Sigmoid colon (tissue), 7 donors: ENCODE measurements around the gene CDK4. TPM values are rescaled to one million over a fixed set of nuclear protein-coding genes. Genes with fewer than 3 reads are reported as not detected.
A peak's percentile ranks its signal among the peaks of the same experiment; 100 is the strongest.

Experiments
- DNase-seq: peaks from one replicate; pipeline ENCODE4 v3.0.0-alpha.2; 2019
- H3K27ac ChIP-seq, 4 donors: fragments of 200-600 bp; sonication (generic); one replicate each; pipeline ENCODE4 v1.5.1; 2016 to 2019; ENCODE audit warnings: mild to moderate bottlenecking in 1 of 4
- H3K27me3 ChIP-seq, 3 donors: fragments of 200-600 bp; sonication (generic); one replicate each; pipeline ENCODE4 v1.5.1; 2019; ENCODE audit warnings: mild to moderate bottlenecking in 1 of 3
- H3K36me3 ChIP-seq, 4 donors: fragments of 200-600 bp; sonication (generic); one replicate each; pipeline ENCODE4 v1.5.1; 2016 to 2019
- H3K4me1 ChIP-seq, 4 donors: fragments of 200-600 bp; sonication (generic); one replicate each; pipeline ENCODE4 v1.5.1; 2017 to 2019
- H3K4me3 ChIP-seq, 4 donors: fragments of 200-600 bp; sonication (generic); one replicate each; pipeline ENCODE4 v1.5.1; 2017 to 2019; ENCODE audit warnings: mild to moderate bottlenecking in 2 of 4, moderate library complexity in 1 of 4
- H3K9me3 ChIP-seq, 4 donors: fragments of 200-600 bp in 3 of 4; sonication (generic) in 3 of 4; one replicate each; pipeline versions ENCODE4 v1.5.1 to v1.6.1; 2013 to 2019
- EP300 ChIP-seq, 4 donors: sonication (generic); formaldehyde crosslinking; IDR thresholded peaks; one replicate each; pipeline ENCODE4 v1.6.1; 2017; ENCODE audit warnings: antibody characterized with exemption in 4 of 4
- POLR2A ChIP-seq, 2 donors: fragments of 450-650 bp; IDR thresholded peaks; one replicate each; pipeline ENCODE4 v1.6.1; 2016; ENCODE audit warnings: antibody characterized with exemption in 2 of 2, mild to moderate bottlenecking in 2 of 2, moderate library complexity in 2 of 2
- POLR2AphosphoS5 ChIP-seq, 4 donors: sonication (generic); formaldehyde crosslinking; IDR thresholded peaks; one replicate each; pipeline ENCODE4 v1.6.1; 2017; ENCODE audit warnings: antibody characterized with exemption in 4 of 4
- WGBS, 2 donors: extraction: QIAGEN DNeasy Blood & Tissue Kit; methylation state at CpG; one replicate each; pipeline ENCODE4 v1.1.7; 2013; 5-methylcytosine and 5-hydroxymethylcytosine counted together
- intact Hi-C: fragments of 100-400 bp; cut with DNase I; formaldehyde crosslinking; loops from one replicate; pipeline ENCODE4 v1.15.1; 2023
- polyA plus RNA-seq, 3 donors: library from polyadenylated mRNA; stranded (reverse); fragments of 200-250 nt; gene quantifications; one replicate each; pipeline ENCODE4 v1.2.3, GENCODE V29; 2013
- total RNA-seq, 4 donors: library from RNA; depleted of rRNA; stranded (reverse); fragments of >200 nt; gene quantifications; one replicate each; pipeline ENCODE4 v1.1.0, GENCODE V29; 2016
- TF ChIP-seq, protein P1 (sequence below), 4 experiments: fragments of 450-650 bp in 3 of 4; fragments of 200-600 bp in 1 of 4; IDR thresholded peaks; one replicate each; pipeline ENCODE4 v1.5.1; 2016 to 2019; ENCODE audit warnings: antibody characterized with exemption in 4 of 4, mild to moderate bottlenecking in 3 of 4, moderate library complexity in 2 of 4
- donor health status: healthy with polysubstance abuse.
- donor health status: Bipolar disorder and iron deficiency.
- donor health status: healthy.

Gene CDK4
- total and polyA plus RNA-seq, 7 donors = 34.9 to 108 (median 80.8) TPM

- no peak for TF ChIP-seq POLR2A (IDR thresholded peaks at IDR 0.05)
- TF ChIP-seq POLR2AphosphoS5 (IDR thresholded peaks at IDR 0.05) = no peak
- TF ChIP-seq EP300 (IDR thresholded peaks at IDR 0.05) = peak in 1 of 4 donors; percentile 36
- intact Hi-C loops = no loop called here
Observed at GRCh38 chr12:57744194-57744776, 7.8 kb downstream of the CDK4 start.

DNA sequence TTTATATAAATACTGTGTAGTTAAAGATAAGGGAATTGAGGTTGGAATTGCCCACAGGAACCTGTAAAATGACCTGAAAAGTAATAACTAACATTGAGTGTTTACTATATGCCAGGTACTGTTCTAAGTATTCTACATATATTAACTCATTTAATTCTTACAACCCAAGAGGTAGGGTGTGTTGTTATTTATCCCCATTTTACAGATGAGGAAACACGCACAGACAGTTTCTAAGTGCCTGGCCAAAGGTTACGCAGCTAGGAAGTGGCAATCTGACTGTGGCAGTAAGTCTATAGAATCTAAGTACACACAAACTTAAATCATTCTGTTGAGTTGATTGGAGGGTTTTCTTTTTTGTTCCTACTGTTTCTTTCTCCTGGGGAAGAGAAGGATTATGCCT lies 8.3 kb downstream of the CDK4 start:
- Histone ChIP-seq H3K4me3 (no peak overlapping the region), H3K27ac (peak overlapping the region in 2 of 4 donors; percentile 90 to 99), H3K4me1 (peaks cover 0 to 20% (median 17%) of the 10 kb centered on the region in 4 donors), H3K9me3 (no peaks in the 10 kb centered on the region), H3K27me3 (peaks cover 5 to 25% (median 5%) of the 10 kb centered on the region in 3 donors), H3K36me3 (peaks cover 0 to 25% (median 17%) of the 10 kb centered on the region in 4 donors)
- no peak for DNase-seq
- TF ChIP-seq EP300 (IDR thresholded peaks at IDR 0.05) (no peak), POLR2A (IDR thresholded peaks at IDR 0.05) (no peak), POLR2AphosphoS5 (IDR thresholded peaks at IDR 0.05) (no peak)
- TF ChIP-seq, protein P1, sequence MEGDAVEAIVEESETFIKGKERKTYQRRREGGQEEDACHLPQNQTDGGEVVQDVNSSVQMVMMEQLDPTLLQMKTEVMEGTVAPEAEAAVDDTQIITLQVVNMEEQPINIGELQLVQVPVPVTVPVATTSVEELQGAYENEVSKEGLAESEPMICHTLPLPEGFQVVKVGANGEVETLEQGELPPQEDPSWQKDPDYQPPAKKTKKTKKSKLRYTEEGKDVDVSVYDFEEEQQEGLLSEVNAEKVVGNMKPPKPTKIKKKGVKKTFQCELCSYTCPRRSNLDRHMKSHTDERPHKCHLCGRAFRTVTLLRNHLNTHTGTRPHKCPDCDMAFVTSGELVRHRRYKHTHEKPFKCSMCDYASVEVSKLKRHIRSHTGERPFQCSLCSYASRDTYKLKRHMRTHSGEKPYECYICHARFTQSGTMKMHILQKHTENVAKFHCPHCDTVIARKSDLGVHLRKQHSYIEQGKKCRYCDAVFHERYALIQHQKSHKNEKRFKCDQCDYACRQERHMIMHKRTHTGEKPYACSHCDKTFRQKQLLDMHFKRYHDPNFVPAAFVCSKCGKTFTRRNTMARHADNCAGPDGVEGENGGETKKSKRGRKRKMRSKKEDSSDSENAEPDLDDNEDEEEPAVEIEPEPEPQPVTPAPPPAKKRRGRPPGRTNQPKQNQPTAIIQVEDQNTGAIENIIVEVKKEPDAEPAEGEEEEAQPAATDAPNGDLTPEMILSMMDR (IDR thresholded peaks at IDR 0.05) = no peak
- intact Hi-C loops = no loop called here
- 55 to 79% methylated on average over 2 of the region's 2 CpGs for WGBS, 2 donors

More at GRCh38 chr12:57744194-57744776, 7.8 kb downstream of the CDK4 start:
- peaks cover 0 to 30% (median 20%) of the 10 kb centered on the region in 4 donors for H3K36me3 ChIP-seq
- no peaks in the 10 kb centered on the region for H3K9me3 ChIP-seq
- peak overlapping the region; percentile 65 to 98 (median 72) for H3K4me3 ChIP-seq
- WGBS, 2 donors = 5 to 11% methylated on average over 21 of the region's 21 CpGs
- DNase-seq = peak; percentile 93
- peaks cover 0 to 15% (median 13%) of the 10 kb centered on the region in 4 donors for H3K4me1 ChIP-seq
- H3K27me3 ChIP-seq = peaks cover under 1 to 20% (median 2%) of the 10 kb centered on the region in 3 donors
- H3K27ac ChIP-seq = peak overlapping the region; percentile 89 to 99 (median 92)

- WGBS, 2 donors = 31 to 41% methylated on average over 14 of the region's 14 CpGs
- peaks cover 22 to 42% (median 22%) of the 10 kb centered on the region in 3 donors for H3K27me3 ChIP-seq
- no peaks in the 10 kb centered on the region for H3K9me3 ChIP-seq
- DNase-seq = no peak
- intact Hi-C loops = no loop called here
- peaks cover 0 to 36% (median 33%) of the 10 kb centered on the region in 4 donors for H3K4me1 ChIP-seq
- TF ChIP-seq POLR2AphosphoS5 (IDR thresholded peaks at IDR 0.05) = no peak
- TF ChIP-seq, protein P1 (IDR thresholded peaks at IDR 0.05) = no peak
- TF ChIP-seq POLR2A (IDR thresholded peaks at IDR 0.05) = no peak
- no peak for TF ChIP-seq EP300 (IDR thresholded peaks at IDR 0.05)
- peak overlapping the region in 2 of 4 donors; percentile 8 to 20 for H3K4me3 ChIP-seq
- H3K27ac ChIP-seq = no peak overlapping the region
- peaks cover 0 to 8% (median 4%) of the 10 kb centered on the region in 4 donors for H3K36me3 ChIP-seq
Observed at GRCh38 chr12:57741844-57742738, 10.0 kb downstream of the CDK4 start.

DNA sequence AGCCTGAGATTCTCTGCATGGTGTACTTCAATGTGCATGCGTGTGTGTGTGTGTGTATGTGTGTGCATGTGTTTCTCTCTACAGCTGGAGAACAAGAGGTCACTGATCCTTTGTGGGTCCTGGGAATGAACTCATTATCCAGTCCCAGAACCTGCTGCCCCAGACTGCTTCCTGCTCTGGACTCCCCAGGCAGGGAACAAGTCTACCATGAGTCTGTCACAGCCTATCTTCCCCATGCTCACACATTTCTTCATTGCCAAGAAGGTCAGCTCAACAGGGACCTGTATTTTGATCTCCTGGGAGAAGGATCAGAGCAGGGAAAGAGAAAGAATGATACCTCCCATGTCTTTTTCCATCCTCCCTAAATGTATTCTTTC lies 10.7 kb downstream of the CDK4 start:
- no peak overlapping the region for H3K27ac ChIP-seq
- H3K9me3 ChIP-seq = no peaks in the 10 kb centered on the region
- peak overlapping the region in 2 of 4 donors; percentile 8 to 20 for H3K4me3 ChIP-seq
- peaks cover 29 to 49% (median 29%) of the 10 kb centered on the region in 3 donors for H3K27me3 ChIP-seq
- intact Hi-C loops = no loop called here
- peaks cover 0 to 2% (median under 1%) of the 10 kb centered on the region in 4 donors for H3K36me3 ChIP-seq
- peaks cover 0 to 43% (median 40%) of the 10 kb centered on the region in 4 donors for H3K4me1 ChIP-seq
- DNase-seq = no peak
- WGBS, 2 donors = 35 to 75% methylated on average over 1 of the region's 1 CpG
- TF ChIP-seq POLR2AphosphoS5 (IDR thresholded peaks at IDR 0.05) (no peak), EP300 (IDR thresholded peaks at IDR 0.05) (no peak), POLR2A (IDR thresholded peaks at IDR 0.05) (no peak)
- TF ChIP-seq, protein P1 (IDR thresholded peaks at IDR 0.05) = no peak
